NCI-H2227 treated with DMSO at 0.1 percent for 48 hours (cell line): Measurements from ENCODE around the gene NPIPB9.
"Not testable (repeated sequence)": the region's sequence is repeated elsewhere in the genome, so short reads cannot be mapped to it uniquely, and the experiment has no call there.

Experiments used
- DNase-seq: peaks from one replicate; lab custom pipeline; 2025; lab: John Stamatoyannopoulos, UW

Gene NPIPB9

DNA sequence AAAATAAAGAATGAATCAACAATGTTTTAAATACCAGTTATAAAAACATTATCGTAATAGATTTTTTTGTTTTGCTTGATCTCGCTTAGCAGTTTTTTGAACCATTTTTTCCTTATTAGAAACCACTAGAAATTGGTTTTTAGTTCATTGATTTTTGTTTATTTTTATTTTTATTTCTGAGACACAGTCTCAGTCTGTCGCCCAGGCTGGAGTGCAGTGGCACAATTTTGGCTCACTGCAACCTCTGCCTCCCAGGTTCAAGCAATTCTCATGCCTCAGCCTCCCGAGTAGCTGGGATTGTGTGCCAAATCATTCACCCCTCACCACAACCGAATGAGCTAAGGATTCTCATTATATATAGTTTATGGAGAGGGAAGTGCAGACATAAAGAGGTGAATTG is at the start of gene NPIPB9:
Gene NPIPB9, plus strand, starts transcription at position 301 of the 400 bp plus-strand sequence.
- not testable (repeated sequence) for DNase-seq

DNA sequence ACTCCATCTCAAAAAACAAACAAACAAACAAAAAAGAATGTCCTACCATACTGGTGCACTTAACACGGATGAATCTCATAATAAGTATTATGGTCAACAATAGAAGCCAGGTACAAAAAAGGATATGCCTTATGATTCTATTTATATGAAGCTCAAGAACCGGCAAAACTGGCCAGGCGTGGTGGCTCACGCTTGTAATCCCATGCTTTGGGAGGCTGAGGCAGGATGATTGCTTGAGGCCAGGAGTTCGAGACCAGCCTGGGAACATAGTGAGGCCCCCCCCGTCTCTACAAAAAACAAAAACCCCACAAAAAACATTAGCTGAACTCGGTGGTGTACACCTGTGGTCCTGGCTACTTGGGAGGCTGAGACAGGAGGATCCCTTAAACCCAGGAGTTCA is 47.3 kb upstream of the NPIPB9 start:
- not testable (repeated sequence) for DNase-seq

GRCh38 chr16:28711220-28712083 is 40.1 kb upstream of the NPIPB9 start, which contains the start of gene EIF3C:
Gene EIF3C, plus strand, starts transcription at chr16:28711464. Its CDS starts 223 bp downstream, at chr16:28711687.
- not testable (repeated sequence) for DNase-seq

DNA sequence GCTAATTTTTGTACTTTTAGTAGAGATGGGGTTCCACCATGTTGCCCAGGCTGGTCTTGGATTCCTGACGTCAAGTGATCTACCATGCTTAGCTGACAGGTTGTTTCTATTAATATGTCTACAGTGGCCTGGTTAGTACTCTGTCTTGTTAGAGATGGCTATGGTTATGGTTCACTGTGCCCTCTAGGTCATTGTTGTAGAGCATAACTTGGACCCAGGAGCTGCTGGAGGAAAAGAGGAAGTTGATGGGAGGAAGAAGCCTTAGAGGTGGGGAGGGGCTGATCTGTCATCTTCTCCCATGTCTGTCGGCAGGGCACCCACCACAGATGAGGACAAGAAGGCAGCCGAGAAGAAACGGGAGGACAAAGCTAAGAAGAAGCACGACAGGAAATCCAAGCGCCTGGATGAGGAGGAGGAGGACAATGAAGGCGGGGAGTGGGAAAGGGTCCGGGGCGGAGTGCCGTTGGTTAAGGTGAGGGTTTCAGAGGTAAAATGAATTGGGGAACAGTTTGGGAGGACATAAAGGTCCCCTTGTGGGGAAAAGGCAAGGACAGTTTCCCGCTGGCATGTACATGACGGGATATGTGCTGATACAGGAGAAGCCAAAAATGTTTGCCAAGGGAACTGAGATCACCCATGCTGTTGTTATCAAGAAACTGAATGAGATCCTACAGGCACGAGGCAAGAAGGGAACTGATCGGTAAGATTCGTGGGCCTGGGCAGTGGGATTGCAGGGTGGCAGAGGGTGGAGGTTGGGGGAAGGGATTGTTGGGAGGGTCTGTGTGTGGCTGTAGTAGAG is 28.5 kb upstream of the NPIPB9 start:
- not testable (repeated sequence) for DNase-seq

GRCh38 chr16:28731253-28731652 is 20.3 kb upstream of the NPIPB9 start:
- not testable (repeated sequence) for DNase-seq

DNA sequence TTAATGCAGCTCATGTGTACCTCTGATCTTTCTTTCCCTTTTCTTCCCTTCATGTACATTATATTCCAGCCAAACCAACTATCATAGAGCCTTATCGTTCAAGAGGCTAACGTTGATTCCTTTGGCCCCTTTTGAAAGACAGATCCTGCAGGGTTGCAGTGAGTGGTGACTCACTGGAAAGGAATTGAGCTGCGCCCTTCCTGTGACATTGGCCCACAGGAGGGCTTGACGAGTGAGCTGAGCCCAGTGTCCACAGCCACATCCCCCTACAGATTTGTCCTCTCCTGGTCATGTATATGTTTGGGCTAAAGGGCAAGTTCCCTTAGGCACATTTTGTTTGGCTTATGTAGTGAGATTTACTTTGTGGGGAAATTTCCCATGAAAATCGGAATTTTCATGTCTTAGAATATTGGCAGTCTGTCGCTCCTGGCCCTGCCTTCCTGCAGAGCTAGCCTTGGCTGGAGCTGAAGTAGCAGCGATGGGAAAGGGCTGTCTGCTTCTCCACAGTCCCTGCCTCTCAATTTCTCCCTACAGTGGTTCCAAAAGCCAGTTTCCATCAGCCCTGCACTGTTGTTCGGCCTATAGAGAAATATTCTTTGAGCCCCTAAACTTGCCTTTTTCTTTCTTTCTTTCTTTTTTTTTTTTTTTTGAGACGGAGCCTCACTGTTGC is 19.0 kb upstream of the NPIPB9 start:
- not testable (repeated sequence) for DNase-seq

DNA sequence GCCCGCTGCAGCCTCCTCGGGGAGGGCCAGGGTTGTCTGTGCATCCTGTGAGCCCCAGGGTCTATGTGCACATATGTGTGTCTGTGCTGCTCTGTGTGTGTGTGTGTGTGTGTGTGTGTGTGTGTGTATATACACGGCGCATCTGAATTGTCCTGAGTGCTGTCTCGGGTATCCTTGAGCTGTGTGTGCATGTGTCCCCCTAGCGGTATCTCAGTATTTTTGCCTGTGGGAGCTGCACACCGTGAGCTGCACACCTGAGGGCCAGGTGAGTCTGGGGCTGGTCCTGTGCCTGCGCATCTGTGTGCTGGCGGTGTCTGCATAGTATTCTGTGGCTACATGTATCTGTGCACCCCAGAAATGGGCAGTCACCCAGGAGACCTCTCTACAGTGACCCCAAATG is 11.8 kb upstream of the NPIPB9 start:
- DNase-seq, result not testable (repeated sequence)

DNA sequence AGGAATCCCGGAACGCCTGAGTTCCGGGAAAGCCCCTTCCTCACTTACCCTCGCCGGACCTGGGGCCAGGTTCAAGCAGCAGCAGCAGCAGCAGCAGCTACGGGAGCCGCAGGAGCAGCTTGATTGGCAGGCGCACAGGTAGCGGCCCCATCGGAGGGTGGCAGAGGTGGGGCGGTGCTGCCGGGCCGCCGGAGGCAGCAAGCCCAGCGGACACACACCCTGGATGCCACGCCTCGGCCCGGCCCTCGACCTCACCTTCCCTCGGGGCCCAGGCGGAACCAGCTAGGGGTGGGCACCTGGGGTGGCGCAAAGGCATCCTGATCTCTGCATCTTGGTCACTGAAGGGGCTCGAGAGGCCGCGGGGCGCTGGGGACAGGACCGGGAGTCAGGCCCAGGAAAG is 11.0 kb upstream of the NPIPB9 start:
- not testable (repeated sequence) for DNase-seq

- not testable (repeated sequence) for DNase-seq
Measured at GRCh38 chr16:28741295-28741694, 10.3 kb upstream of the NPIPB9 start.

- DNase-seq, result not testable (repeated sequence)
Measured at GRCh38 chr16:28746618-28747350, 4.8 kb upstream of the NPIPB9 start.

GRCh38 chr16:28749997-28750465 is 1.6 kb upstream of the NPIPB9 start:
- not testable (repeated sequence) for DNase-seq

DNA sequence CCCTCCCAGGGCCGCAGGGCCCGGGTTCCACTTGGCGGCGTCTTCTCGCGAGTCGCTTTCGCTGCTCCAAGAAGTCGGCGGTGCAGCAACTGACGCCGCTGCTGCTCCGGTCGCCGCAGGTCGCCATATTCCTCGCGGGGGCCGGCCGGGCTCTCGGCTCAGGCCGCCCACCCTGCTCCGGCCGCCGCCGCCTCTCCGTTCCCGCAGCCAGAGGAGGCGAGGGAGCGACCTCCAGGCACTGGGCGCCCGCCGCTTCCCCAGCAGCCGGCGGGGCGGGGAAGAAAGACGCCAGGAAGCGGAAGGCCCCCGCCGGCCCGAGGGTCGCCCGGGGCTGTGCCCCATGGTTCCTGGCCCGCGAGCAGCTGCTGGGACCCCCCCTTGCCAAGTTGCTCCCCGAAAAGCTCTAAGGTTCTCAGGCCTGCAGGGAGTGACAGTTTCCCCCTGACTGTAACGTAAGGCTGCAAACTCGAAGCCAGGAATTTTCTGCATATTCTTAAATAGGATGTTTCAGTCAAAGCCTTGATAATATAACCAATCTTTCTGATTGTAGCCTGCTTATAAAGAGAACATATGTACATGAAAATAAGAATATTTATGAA is 1.0 kb upstream of the NPIPB9 start:
- DNase-seq, result not testable (repeated sequence)

GRCh38 chr16:28781697-28782096 is 30.1 kb downstream of the NPIPB9 start:
- not testable (repeated sequence) for DNase-seq

DNA sequence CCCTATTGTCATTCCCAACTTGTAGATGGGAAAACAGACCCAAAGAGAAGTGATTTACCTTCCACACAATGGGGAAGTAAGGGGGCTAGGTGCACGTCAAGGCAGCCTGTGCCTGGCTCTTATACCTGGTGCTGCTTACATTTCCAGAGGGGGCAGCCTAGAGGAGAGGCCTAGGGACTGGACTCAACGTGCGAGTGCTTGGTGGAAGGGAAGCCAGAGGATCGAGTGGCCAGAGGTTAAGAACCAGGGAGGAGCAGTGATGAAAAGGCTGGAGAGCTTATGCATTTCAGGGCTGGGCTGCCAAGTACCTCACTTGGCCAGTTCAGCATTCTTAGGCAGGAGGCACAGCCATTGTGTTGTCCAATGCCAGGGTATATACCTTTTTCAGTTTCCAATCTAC is 30.8 kb downstream of the NPIPB9 start:
- DNase-seq, result not testable (repeated sequence)

DNA sequence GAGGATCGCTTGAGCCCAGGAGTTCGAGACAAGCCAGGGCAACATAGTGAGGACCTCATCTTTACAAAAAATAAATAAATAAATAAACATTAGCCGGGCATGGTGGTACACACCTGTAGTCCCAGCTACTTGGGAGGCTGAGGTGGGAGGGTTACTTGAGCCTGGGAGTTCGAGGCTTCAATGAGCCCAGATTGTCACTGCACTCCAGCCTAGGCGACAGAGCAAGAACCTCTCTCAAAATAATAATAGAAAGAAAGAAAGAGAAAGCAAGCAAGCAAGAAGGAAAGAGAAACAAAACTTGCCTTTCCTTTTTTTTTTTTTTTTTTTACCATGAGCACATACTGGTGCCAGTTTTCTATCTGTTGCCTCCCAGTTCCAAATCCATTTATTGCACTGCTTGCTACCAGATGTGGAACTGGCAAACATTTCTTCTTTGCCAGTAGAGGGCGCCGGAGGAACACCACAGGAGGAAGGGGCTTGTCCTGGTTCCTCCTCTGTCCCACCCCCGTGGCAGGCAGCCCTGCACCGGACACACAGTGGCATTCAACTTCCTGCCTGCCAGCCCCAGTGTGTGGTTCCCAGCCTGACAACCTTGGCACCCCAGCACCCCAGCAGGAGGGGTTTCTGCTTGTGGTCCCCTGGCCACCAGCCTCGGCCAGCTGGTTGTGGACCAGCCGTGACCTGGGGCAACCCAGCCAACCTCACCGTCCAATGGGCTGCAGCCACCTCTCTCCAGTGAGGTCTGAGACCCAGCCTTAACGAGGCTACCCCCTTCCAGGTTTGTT is 50.8 kb downstream of the NPIPB9 start:
- DNase-seq, result not testable (repeated sequence)

DNA sequence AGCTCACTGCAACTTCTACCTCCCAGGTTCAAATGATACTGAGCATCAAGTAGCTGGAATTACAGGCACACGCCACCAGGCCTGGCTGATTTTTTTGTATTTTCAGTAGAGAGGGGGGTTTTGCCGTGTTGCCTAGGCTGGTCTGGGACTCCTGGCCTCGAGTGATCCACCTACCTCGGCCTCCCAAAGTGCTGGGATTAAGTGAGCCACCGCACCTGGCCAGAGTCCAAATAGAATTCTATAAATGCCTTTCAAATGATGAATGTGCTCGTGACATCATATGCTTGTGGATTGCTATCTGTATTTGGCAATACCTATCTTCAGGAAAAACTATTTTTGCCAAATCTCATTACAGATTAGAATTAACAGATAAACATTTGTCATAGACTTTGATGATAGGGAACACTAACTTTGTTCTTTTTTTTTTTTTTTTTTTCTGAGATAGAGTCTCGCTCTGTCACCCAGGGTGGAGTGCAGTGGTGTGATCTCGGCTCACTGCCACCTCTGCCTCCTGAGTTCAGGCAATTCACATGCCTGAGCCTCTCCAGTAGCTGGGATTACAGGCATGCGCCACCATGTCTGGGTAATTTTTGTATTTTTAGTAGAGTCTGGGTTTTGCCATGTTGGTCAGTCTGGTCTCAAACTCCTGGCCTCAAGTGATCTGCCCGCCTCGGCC is 56.0 kb downstream of the NPIPB9 start:
- DNase-seq, result not testable (repeated sequence)

GRCh38 chr16:28820016-28820415 is 68.4 kb downstream of the NPIPB9 start:
- no peak for DNase-seq

DNA sequence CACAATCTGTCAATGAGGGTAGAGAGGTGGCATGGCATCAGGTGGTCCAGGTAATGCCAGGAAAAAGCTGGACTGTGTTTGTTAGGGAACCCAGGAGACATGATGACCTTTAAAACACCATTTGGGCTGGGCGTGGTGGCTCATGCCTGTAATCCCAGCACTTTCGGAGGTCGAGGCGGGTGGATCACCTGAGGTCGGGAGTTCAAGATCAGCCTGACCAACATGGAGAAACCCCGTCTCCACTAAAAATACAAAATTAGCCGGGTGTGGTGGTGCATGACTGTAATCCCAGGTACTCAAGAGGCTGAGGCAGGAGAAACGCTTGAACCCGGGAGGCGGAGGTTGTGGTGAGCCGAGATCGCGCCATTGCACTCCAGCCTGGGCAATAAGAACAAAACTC is 69.0 kb downstream of the NPIPB9 start:
- DNase-seq, result not testable (repeated sequence)

- DNase-seq, result no peak
Measured at GRCh38 chr16:28821874-28822519, 70.4 kb downstream of the NPIPB9 start.
